DND-41 (cell line): ENCODE results near the gene ACSF3.

ENCODE experiments used
- ATAC-seq: fragments of 200-7000 bp; cut with Tn5 transposase; 3 replicates; pipeline ENCODE4 v1.9.1; 2021; ENCODE audit warnings: low read depth; ENCODE audit not compliant: insufficient read depth
- DNase-seq: peaks from one replicate; pipeline ENCODE4 v3.0.0-alpha.2; 2020
- H2AFZ ChIP-seq: 2 replicates; pipeline ENCODE4 v1.6.0; 2012; ENCODE audit warnings: low read depth, low read length
- H3K27ac ChIP-seq: 2 replicates; pipeline ENCODE4 v1.5.1; 2012; ENCODE audit warnings: low read length, inconsistent platforms
- H3K27me3 ChIP-seq: fragments of 200-600 bp; sonication (generic); 2 replicates; pipeline ENCODE4 v1.6.0; 2012; ENCODE audit warnings: low read length, mild to moderate bottlenecking, inconsistent platforms; ENCODE audit not compliant: insufficient read depth, poor library complexity
- H3K36me3 ChIP-seq: 2 replicates; pipeline ENCODE4 v1.5.1; 2012; ENCODE audit warnings: low read length, inconsistent platforms; ENCODE audit not compliant: insufficient read depth
- H3K4me1 ChIP-seq: 2 replicates; pipeline ENCODE4 v1.5.1; 2012; ENCODE audit warnings: mild to moderate bottlenecking, low read length; ENCODE audit not compliant: insufficient read depth
- H3K4me2 ChIP-seq: 2 replicates; pipeline ENCODE4 v1.6.0; 2012; ENCODE audit warnings: mild to moderate bottlenecking, moderate library complexity, low read length, inconsistent platforms; ENCODE audit not compliant: insufficient read depth
- H3K4me3 ChIP-seq, 2 experiments: fragments of 200-600 bp in 1 of 2; shearing (Covaris generic) in 1 of 2; 2 replicates each; pipeline ENCODE4 v1.5.1; 2012 to 2016; ENCODE audit warnings: inconsistent platforms in 2 of 2, low read length in 2 of 2, mild to moderate bottlenecking in 2 of 2, low read depth in 1 of 2, moderate library complexity in 1 of 2
- H3K79me2 ChIP-seq: 2 replicates; pipeline ENCODE4 v1.6.0; 2012; ENCODE audit warnings: low read length, inconsistent platforms; ENCODE audit not compliant: insufficient read depth
- H3K9ac ChIP-seq: 2 replicates; pipeline ENCODE4 v1.6.0; 2012; ENCODE audit warnings: low read depth, mild to moderate bottlenecking, inconsistent platforms, low read length, moderate library complexity
- H3K9me3 ChIP-seq: 2 replicates; pipeline ENCODE4 v1.5.1; 2012; ENCODE audit warnings: low read length, moderate library complexity, mild to moderate bottlenecking, inconsistent platforms; ENCODE audit not compliant: insufficient read depth, severe bottlenecking
- H4K20me1 ChIP-seq: 2 replicates; pipeline ENCODE4 v1.6.0; 2012; ENCODE audit warnings: low read length; ENCODE audit not compliant: insufficient read depth
- CTCF ChIP-seq: IDR thresholded peaks from 2 replicates; pipeline ENCODE4 v1.5.1; 2012; ENCODE audit warnings: borderline replicate concordance, low read length, moderate library complexity, mild to moderate bottlenecking; ENCODE audit not compliant: poor library complexity, severe bottlenecking; ENCODE audit errors: extremely low read depth
- EZH2 ChIP-seq: IDR thresholded peaks from 3 replicates; pipeline ENCODE4 v1.6.1; 2012; ENCODE audit warnings: borderline replicate concordance, low read depth, mild to moderate bottlenecking, moderate library complexity, low read length, inconsistent platforms; ENCODE audit not compliant: severe bottlenecking

The ACSF3 gene

GRCh38 chr16:89155851-89156739, 62.4 kb downstream of the ACSF3 start:
- H3K4me2 ChIP-seq = no peak overlapping the region
- DNase-seq (no peak), ATAC-seq (peak; percentile 30)
- H3K79me2 ChIP-seq = no peaks in the 10 kb centered on the region
- peaks cover 11% of the 10 kb centered on the region for H3K9me3 ChIP-seq
- no peak for TF ChIP-seq CTCF
- no peak for TF ChIP-seq EZH2
- H3K36me3 ChIP-seq = 0 out of 2 replicates have a peak, but pooled peaks cover 2% of the 10 kb centered on the region
- no peaks in the 10 kb centered on the region for H4K20me1 ChIP-seq
- H3K9ac ChIP-seq = no peak overlapping the region
- no peaks in the 10 kb centered on the region for H3K4me1 ChIP-seq
- no peak overlapping the region for H3K27ac ChIP-seq
- H2AFZ ChIP-seq = no peak overlapping the region
- H3K27me3 ChIP-seq = no peaks in the 10 kb centered on the region
- no peak overlapping the region for H3K4me3 ChIP-seq

- H3K4me2 ChIP-seq = no peak overlapping the region
- ATAC-seq (no peak), DNase-seq (no peak)
- no peak overlapping the region for H3K9ac ChIP-seq
- no peak overlapping the region for H3K4me3 ChIP-seq
- H4K20me1 ChIP-seq = no peaks in the 10 kb centered on the region
- TF ChIP-seq CTCF (no peak), EZH2 (no peak)
- H3K27me3 ChIP-seq = no peaks in the 10 kb centered on the region
- peaks cover 11% of the 10 kb centered on the region for H3K9me3 ChIP-seq
- H2AFZ ChIP-seq = no peak overlapping the region
- no peak overlapping the region for H3K27ac ChIP-seq
- no peaks in the 10 kb centered on the region for H3K79me2 ChIP-seq
- H3K4me1 ChIP-seq = no peaks in the 10 kb centered on the region
- H3K36me3 ChIP-seq = no peaks in the 10 kb centered on the region
Observed at GRCh38 chr16:89156740-89157645, 63.3 kb downstream of the ACSF3 start.

- H4K20me1 ChIP-seq = no peaks in the 10 kb centered on the region
- ATAC-seq (no peak), DNase-seq (no peak)
- H3K9ac ChIP-seq = no peak overlapping the region
- H2AFZ ChIP-seq = no peak overlapping the region
- H3K4me2 ChIP-seq = no peak overlapping the region
- H3K4me3 ChIP-seq = no peak overlapping the region
- H3K9me3 ChIP-seq = peaks cover 11% of the 10 kb centered on the region
- H3K27ac ChIP-seq = no peak overlapping the region
- no peaks in the 10 kb centered on the region for H3K36me3 ChIP-seq
- no peaks in the 10 kb centered on the region for H3K4me1 ChIP-seq
- H3K27me3 ChIP-seq = no peaks in the 10 kb centered on the region
- TF ChIP-seq EZH2 (no peak), CTCF (no peak)
- no peaks in the 10 kb centered on the region for H3K79me2 ChIP-seq
Observed at GRCh38 chr16:89157778-89158177, 64.1 kb downstream of the ACSF3 start.
